ENCODE results near the gene AFG1L.

- TF ChIP-seq EGR1 (IDR thresholded peaks at IDR 0.05; ENCODE audit: low read depth) = no peak
- TF ChIP-seq POLR2AphosphoS5 (IDR thresholded peaks at IDR 0.05; ENCODE audit: low read depth, low read length) = no peak
- TF ChIP-seq EZH2 (IDR thresholded peaks at IDR 0.05) = no peak
- TF ChIP-seq CTCF (IDR thresholded peaks at IDR 0.05 in 2 of 3, conservative IDR thresholded peaks at IDR 0.05 in 1 of 3; ENCODE audit: borderline replicate concordance in 1 of 3, insufficient read depth in 1 of 3, low read depth in 2 of 3, low read length in 2 of 3) = no peak
- TF ChIP-seq POLR2A (IDR thresholded peaks at IDR 0.05; ENCODE audit: borderline replicate concordance, extremely low read depth, insufficient read depth, insufficient read length) = no peak
- no peak for TF ChIP-seq RAD21 (IDR thresholded peaks at IDR 0.05; ENCODE audit: low read depth)
- TF ChIP-seq EZH2phosphoT487 (IDR thresholded peaks at IDR 0.05; ENCODE audit: borderline replicate concordance) = no peak
- TF ChIP-seq SRF (IDR thresholded peaks at IDR 0.05; ENCODE audit: low read depth) = no peak
- no peak for TF ChIP-seq SP1 (IDR thresholded peaks at IDR 0.05; ENCODE audit: low read depth)
- TF ChIP-seq MAX (IDR thresholded peaks at IDR 0.05) = no peak
- no peak for TF ChIP-seq ZFX (IDR thresholded peaks at IDR 0.05)
- TF ChIP-seq ATF3 (IDR thresholded peaks at IDR 0.05) = no peak
Observed at GRCh38 chr6:108489699-108490098, 194.8 kb downstream of the AFG1L start.

All from HCT116 (cell line).